Lower leg skin (tissue), 4 donors: ENCODE measurements around the gene MT2A. TPM values are rescaled to one million over a fixed set of nuclear protein-coding genes. Genes with fewer than 3 reads are reported as not detected.
"Not testable (repeated sequence)": the region's sequence is repeated elsewhere in the genome, so short reads cannot be mapped to it uniquely, and the experiment has no call there.

Experiments
- DNase-seq, 2 donors: peaks; one replicate each; pipeline ENCODE4 v3.0.0-alpha.2; 2019; ENCODE audit warnings: low spot score in 2 of 2
- H3K4me3 ChIP-seq: fragments of 200-600 bp; sonication (generic); 2 replicates; pipeline ENCODE4 v1.5.1; 2017; ENCODE audit warnings: mild to moderate bottlenecking, low read depth; ENCODE audit not compliant: poor library complexity, severe bottlenecking
- POLR2A ChIP-seq, 2 donors: fragments of 450-650 bp; IDR thresholded peaks; one replicate each; pipeline ENCODE4 v1.6.1; 2016 to 2017; ENCODE audit warnings: antibody characterized with exemption in 2 of 2, mild to moderate bottlenecking in 1 of 2, moderate library complexity in 1 of 2
- WGBS, 2 donors: methylation state at CpG; one replicate each; pipeline ENCODE4 v1.1.5; 2018; 5-methylcytosine and 5-hydroxymethylcytosine counted together
- intact Hi-C: fragments of 100-400 bp; cut with DNase I; formaldehyde crosslinking; loops from one replicate; pipeline ENCODE4 v1.15.0; 2023; ENCODE audit warnings: low total_unique reads
- total RNA-seq, 4 donors: library from RNA; depleted of rRNA; stranded (reverse); fragments of >200 nt; gene quantifications; one replicate each; pipeline ENCODE4 v1.1.0, GENCODE V29; 2016
- TF ChIP-seq, protein P1 (sequence below), 3 donors: fragments of 450-650 bp; IDR thresholded peaks; one replicate each; pipeline ENCODE4 v1.5.1; 2016; ENCODE audit warnings: antibody characterized with exemption in 3 of 3, mild to moderate bottlenecking in 3 of 3, moderate library complexity in 2 of 3

Gene MT2A
- total RNA-seq, 4 donors from 2014 or later = 35.8 to 190 (median 135) TPM

DNA sequence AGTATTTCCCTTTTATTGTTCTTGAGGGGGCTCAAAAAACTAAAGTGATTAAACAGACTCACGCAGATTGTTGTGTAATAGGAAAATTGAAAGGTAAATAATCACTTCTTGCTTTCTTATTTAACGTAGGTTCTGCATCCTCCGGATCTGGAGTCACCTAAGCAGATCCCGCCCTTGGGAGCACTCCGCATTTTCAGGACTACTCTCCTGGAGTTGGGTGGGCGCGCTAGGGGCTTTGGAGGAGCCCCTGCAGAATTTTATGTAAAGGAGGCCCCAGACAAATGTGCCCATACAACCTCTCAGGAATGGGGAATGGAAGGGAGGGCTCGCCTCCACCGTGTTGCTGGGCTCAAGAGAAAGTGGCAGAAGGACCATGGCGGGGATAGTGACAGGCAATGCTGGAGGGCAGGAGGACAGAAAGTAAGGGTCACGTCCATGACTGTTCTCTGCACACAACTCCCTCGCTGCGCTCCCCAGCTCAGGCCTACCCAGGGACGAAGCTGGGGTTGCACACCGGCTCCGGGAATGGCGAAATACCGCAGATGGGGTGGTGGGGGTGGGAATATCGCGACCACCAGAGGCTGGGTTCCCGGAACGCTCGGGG, 8.3 kb downstream of the MT2A start:
- WGBS, 2 donors = 61 to 70% methylated on average over 23 of the region's 23 CpGs
- no peak for DNase-seq

DNA sequence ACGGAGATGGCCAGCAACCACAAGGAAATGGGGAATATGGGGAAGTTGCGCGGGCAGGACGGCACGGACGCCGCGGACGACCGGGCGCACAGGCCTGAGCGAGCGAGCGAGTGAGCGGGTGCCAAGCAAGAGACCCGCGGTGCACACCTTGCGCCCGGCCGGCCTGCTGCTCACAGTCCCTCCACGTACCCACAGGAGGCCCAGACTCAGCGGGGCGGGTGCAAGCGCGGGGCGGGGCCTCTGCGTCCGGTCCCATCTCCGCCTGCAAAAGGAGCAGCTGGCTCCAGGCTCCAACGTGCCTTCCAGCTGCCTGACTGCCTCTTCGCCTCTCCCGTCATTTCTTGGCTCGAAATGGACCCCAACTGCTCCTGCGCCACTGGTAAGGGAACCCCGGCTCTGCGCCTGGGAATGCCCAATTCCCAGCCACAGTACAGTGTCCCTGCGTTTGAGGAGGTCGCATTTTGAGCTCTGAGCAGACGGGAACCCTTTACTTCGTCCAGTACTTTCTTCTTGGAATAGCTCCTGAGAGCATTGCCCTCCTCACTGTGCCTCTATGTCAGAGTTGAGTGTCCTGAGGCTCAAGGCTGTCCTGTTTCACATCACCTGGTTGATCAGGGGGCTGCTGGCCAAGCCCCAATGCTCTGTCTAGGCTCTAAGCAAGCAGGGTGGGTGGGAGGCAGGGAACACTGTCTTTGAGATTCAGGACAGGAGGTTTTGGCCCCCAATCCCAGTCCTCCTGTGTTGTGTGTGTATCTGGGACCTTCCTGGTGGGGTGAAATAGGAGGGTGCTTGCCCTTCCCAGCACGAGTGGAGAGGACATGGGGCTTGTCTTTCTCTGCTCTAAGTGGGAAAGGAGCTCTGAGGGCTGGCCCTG, 9.1 kb downstream of the MT2A start:
- no peak overlapping the region for H3K4me3 ChIP-seq
- peak; percentile 67 to 94 for DNase-seq
- TF ChIP-seq, protein P1, sequence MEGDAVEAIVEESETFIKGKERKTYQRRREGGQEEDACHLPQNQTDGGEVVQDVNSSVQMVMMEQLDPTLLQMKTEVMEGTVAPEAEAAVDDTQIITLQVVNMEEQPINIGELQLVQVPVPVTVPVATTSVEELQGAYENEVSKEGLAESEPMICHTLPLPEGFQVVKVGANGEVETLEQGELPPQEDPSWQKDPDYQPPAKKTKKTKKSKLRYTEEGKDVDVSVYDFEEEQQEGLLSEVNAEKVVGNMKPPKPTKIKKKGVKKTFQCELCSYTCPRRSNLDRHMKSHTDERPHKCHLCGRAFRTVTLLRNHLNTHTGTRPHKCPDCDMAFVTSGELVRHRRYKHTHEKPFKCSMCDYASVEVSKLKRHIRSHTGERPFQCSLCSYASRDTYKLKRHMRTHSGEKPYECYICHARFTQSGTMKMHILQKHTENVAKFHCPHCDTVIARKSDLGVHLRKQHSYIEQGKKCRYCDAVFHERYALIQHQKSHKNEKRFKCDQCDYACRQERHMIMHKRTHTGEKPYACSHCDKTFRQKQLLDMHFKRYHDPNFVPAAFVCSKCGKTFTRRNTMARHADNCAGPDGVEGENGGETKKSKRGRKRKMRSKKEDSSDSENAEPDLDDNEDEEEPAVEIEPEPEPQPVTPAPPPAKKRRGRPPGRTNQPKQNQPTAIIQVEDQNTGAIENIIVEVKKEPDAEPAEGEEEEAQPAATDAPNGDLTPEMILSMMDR (IDR thresholded peaks at IDR 0.05) = no peak
- TF ChIP-seq POLR2A (IDR thresholded peaks at IDR 0.05) = no peak
- WGBS, 2 donors = 8 to 10% methylated on average over 12 to 33 of the region's 41 CpGs
- intact Hi-C loops = no loop called here

More for the DNA sequence above, 8.3 kb downstream of the MT2A start:
- TF ChIP-seq, protein P1 (IDR thresholded peaks at IDR 0.05) = no peak
- intact Hi-C loops = no loop called here
- H3K4me3 ChIP-seq = no peak overlapping the region

DNA sequence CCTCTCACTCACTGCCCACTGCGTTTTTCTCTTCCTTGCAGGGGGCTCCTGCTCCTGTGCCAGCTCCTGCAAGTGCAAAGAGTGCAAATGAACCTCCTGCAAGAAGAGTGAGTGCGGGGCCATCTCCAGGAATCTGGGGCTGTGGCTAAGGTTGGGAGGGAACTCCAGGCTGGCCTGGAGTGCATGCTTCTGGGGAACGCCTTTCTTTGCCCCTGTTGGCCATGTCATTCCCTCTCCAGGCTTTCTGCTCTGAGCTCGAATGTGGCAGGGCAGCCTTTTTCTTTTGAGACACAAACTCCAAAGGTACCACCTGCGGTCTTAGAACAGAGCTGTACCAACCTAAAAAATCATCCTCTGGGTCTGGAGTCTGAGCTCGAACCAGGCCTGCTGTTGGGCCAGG, 9.8 kb downstream of the MT2A start:
- 80 to 85% methylated on average over 6 of the region's 6 CpGs for WGBS, 2 donors
- TF ChIP-seq, protein P1 (IDR thresholded peaks at IDR 0.05) = no peak
- no peak for TF ChIP-seq POLR2A (IDR thresholded peaks at IDR 0.05)
- H3K4me3 ChIP-seq = no peak overlapping the region
- no peak for DNase-seq
- intact Hi-C loops = no loop called here

DNA sequence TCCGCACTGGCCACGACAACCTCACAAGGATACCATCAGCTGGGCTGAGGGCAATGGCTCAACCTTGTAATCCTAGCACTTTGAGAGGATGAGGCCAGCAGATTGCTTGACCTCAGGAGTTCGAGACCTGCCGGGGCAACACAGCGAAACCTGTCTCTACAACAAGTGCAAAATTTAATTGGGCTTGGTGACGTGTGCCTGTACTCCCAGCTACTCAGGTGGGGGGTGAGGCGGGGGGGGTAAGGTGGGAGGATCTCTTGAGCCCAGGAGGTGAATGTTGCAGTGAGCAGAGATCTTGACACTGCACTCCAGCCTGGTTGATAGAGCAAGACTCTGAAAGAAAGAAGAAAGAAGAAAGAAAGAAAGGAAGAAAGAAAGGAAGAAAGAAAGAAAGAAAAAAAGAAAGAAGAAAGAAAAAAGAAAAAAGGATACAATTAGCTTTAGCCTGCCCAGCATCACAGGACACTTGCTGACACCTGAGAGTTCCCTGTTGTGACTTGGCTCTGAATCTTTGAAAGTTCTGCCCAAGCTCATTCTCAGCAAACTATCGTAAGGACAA, 12.0 kb downstream of the MT2A start:
- no peak for TF ChIP-seq POLR2A (IDR thresholded peaks at IDR 0.05)
- TF ChIP-seq, protein P1 (IDR thresholded peaks at IDR 0.05) = no peak
- 88 to 93% methylated on average over 7 to 8 of the region's 8 CpGs for WGBS, 2 donors
- H3K4me3 ChIP-seq = no peak overlapping the region
- intact Hi-C loops = no loop called here
- no peak for DNase-seq

DNA sequence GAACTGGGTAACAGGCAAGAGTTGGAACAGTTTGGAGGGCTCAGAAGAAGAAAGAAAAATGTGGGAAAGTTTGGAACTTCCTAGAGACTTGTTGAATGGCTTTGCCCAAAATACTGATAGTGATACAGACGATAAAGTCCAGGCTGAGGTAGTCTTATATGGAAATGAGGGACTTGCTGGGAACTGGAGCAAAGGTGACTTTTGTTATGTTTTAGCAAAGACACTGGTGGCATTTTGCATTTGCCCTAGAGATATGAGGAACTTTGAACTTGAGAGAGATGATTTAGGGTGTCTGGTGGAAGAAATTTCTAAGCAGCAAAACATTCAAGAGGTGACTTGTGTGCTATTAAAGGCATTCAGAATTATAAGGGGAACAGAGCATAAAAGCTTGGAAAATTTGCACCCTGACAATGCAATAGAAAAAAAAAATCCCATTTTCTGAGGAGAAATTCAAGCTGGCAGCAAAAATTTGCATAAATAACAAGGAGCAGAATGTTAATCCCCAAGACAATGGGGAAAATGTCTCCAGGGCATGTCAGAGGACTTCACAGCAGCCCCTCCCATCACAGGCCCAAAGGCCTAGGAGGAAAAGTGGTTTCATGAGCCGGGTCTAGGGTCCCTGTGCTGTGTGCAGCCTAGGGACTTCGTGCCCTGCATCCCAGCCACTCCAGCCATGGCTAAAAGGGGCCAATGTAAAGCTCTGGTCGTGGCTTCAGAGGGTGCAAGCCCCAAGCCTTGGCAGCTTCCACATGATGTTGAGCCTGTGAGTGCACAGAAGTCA, 13.5 kb downstream of the MT2A start:
- intact Hi-C loops, DNase-seq, H3K4me3 ChIP-seq: not testable (repeated sequence)
- WGBS, 2 donors = 84 to 86% methylated on average over 4 of the region's 4 CpGs

DNA sequence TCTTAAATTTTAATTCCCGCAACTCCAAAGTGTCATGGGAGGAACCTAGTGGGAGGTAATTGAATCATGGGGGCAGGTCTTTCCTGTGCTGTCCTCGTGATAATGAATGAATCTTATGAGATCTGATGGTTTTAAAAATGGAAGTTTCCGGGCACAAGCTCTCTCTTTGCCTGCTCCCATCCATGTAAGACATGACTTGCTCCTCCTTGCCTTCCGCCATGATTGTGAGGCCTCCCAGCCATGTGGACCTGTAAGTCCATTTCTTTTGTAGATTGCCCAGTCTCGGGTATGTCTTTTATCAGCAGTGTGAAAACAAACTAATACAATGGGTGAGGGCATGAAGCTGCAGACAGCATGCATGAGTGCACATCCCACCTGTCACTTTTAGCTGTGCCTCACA, 14.8 kb downstream of the MT2A start:
- WGBS, 2 donors = 95 to 96% methylated on average over 5 of the region's 5 CpGs
- DNase-seq, H3K4me3 ChIP-seq, intact Hi-C loops: not testable (repeated sequence)
